Measurements from ENCODE around the gene MAFB.

The MAFB gene

DNA sequence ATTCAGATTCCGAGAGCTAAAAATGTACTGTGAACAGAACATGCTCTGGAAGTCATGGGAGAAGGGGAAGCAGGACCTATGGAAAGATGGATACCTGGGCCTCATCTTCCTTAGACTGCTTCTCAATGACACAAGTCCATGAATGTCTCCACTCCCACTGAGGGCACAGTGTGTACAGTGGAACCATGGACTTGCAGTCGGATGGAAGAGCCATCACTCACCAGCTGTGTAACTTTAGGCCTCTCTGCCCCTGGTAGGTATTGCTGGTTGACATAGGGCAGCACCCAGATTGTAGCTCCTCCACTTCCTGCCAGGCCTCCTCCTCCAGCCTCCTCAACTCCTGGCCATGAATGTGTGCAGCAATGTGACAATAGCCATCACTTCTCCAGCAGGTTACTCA, 52.5 kb downstream of the MAFB start:
- no peaks in the 10 kb centered on the region for H3K36me3 ChIP-seq (ENCODE audit: control insufficient read depth in 2 of 2, insufficient read depth in 1 of 2, low read length in 2 of 2)
- H3K4me3 ChIP-seq (ENCODE audit: low read depth, low read length): no peak overlapping the region
- no peak overlapping the region for H3K27ac ChIP-seq (ENCODE audit: extremely low read depth, low read depth, low read length)
- TF ChIP-seq, protein P1, sequence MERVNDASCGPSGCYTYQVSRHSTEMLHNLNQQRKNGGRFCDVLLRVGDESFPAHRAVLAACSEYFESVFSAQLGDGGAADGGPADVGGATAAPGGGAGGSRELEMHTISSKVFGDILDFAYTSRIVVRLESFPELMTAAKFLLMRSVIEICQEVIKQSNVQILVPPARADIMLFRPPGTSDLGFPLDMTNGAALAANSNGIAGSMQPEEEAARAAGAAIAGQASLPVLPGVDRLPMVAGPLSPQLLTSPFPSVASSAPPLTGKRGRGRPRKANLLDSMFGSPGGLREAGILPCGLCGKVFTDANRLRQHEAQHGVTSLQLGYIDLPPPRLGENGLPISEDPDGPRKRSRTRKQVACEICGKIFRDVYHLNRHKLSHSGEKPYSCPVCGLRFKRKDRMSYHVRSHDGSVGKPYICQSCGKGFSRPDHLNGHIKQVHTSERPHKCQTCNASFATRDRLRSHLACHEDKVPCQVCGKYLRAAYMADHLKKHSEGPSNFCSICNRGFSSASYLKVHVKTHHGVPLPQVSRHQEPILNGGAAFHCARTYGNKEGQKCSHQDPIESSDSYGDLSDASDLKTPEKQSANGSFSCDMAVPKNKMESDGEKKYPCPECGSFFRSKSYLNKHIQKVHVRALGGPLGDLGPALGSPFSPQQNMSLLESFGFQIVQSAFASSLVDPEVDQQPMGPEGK (tag by site-specific recombination; IDR thresholded peaks at IDR 0.05): no peak
- TF ChIP-seq ZNF239 (tag by site-specific recombination; IDR thresholded peaks at IDR 0.05): no peak
- TF ChIP-seq GLI2 (tag by site-specific recombination; IDR thresholded peaks at IDR 0.05; ENCODE audit: borderline replicate concordance, low read depth): no peak
- TF ChIP-seq, protein P2, sequence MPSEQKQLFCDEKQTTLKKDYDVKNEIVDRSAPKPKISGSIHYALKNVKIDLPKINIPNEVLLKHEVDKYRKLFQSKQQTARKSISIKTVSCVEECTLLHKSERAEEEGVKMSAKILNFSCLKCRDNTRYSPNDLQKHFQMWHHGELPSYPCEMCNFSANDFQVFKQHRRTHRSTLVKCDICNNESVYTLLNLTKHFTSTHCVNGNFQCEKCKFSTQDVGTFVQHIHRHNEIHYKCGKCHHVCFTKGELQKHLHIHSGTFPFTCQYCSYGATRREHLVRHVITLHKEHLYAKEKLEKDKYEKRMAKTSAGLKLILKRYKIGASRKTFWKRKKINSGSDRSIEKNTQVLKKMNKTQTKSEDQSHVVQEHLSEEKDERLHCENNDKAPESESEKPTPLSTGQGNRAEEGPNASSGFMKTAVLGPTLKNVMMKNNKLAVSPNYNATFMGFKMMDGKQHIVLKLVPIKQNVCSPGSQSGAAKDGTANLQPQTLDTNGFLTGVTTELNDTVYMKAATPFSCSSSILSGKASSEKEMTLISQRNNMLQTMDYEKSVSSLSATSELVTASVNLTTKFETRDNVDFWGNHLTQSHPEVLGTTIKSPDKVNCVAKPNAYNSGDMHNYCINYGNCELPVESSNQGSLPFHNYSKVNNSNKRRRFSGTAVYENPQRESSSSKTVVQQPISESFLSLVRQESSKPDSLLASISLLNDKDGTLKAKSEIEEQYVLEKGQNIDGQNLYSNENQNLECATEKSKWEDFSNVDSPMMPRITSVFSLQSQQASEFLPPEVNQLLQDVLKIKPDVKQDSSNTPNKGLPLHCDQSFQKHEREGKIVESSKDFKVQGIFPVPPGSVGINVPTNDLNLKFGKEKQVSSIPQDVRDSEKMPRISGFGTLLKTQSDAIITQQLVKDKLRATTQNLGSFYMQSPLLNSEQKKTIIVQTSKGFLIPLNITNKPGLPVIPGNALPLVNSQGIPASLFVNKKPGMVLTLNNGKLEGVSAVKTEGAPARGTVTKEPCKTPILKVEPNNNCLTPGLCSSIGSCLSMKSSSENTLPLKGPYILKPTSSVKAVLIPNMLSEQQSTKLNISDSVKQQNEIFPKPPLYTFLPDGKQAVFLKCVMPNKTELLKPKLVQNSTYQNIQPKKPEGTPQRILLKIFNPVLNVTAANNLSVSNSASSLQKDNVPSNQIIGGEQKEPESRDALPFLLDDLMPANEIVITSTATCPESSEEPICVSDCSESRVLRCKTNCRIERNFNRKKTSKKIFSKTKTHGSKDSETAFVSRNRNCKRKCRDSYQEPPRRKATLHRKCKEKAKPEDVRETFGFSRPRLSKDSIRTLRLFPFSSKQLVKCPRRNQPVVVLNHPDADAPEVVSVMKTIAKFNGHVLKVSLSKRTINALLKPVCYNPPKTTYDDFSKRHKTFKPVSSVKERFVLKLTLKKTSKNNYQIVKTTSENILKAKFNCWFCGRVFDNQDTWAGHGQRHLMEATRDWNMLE (tag by site-specific recombination; conservative IDR thresholded peaks at IDR 0.05; ENCODE audit: low read depth): no peak
- TF ChIP-seq, protein P3, sequence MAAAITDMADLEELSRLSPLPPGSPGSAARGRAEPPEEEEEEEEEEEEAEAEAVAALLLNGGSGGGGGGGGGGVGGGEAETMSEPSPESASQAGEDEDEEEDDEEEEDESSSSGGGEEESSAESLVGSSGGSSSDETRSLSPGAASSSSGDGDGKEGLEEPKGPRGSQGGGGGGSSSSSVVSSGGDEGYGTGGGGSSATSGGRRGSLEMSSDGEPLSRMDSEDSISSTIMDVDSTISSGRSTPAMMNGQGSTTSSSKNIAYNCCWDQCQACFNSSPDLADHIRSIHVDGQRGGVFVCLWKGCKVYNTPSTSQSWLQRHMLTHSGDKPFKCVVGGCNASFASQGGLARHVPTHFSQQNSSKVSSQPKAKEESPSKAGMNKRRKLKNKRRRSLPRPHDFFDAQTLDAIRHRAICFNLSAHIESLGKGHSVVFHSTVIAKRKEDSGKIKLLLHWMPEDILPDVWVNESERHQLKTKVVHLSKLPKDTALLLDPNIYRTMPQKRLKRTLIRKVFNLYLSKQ (tag by site-specific recombination; IDR thresholded peaks at IDR 0.05; ENCODE audit: borderline replicate concordance): no peak
- no peak for TF ChIP-seq ZNF521 (tag by site-specific recombination; IDR thresholded peaks at IDR 0.05)
- no peak for TF ChIP-seq OSR2 (tag by site-specific recombination; IDR thresholded peaks at IDR 0.05)
- no peak for TF ChIP-seq YY2 (tag by site-specific recombination; IDR thresholded peaks at IDR 0.05)
- no peak for TF ChIP-seq HOXC10 (CRISPR knock-in tag; IDR thresholded peaks at IDR 0.05)
- TF ChIP-seq ZNF274 (IDR thresholded peaks at IDR 0.05; ENCODE audit: low read length): no peak
- no peak for TF ChIP-seq ZNF274 (tag by site-specific recombination; IDR thresholded peaks at IDR 0.05; ENCODE audit: borderline replicate concordance)
- TF ChIP-seq SETDB1 (IDR thresholded peaks at IDR 0.05; ENCODE audit: insufficient read length, low read length): no peak
- TF ChIP-seq ZNF10 (tag by site-specific recombination; IDR thresholded peaks at IDR 0.05): no peak
- no peak for TF ChIP-seq ZNF561 (tag by site-specific recombination; IDR thresholded peaks at IDR 0.05; ENCODE audit: borderline replicate concordance)
- TF ChIP-seq, protein P4, sequence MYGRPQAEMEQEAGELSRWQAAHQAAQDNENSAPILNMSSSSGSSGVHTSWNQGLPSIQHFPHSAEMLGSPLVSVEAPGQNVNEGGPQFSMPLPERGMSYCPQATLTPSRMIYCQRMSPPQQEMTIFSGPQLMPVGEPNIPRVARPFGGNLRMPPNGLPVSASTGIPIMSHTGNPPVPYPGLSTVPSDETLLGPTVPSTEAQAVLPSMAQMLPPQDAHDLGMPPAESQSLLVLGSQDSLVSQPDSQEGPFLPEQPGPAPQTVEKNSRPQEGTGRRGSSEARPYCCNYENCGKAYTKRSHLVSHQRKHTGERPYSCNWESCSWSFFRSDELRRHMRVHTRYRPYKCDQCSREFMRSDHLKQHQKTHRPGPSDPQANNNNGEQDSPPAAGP (tag by site-specific recombination; IDR thresholded peaks at IDR 0.05): no peak
- TF ChIP-seq ZNF530 (tag by site-specific recombination; IDR thresholded peaks at IDR 0.05; ENCODE audit: low read depth): no peak
- no peak for TF ChIP-seq ZNF529 (tag by site-specific recombination; IDR thresholded peaks at IDR 0.05; ENCODE audit: insufficient replicate concordance)
- CTCF ChIA-PET: interaction anchor here (1.0 kb wide), 1 partner anchor 66 kb away, joined by 4 read pairs; no protein-coding TSS in a partner anchor
- H3K9me3 ChIP-seq (ENCODE audit: control insufficient read depth, insufficient read depth, low read depth, low read length): no peaks in the 10 kb centered on the region
- POLR2A ChIA-PET: interaction anchor here (2.7 kb wide), 1 partner anchor 53 kb away, joined by 9 read pairs; the partner anchor contains the start of gene MAFB
- no peaks in the 10 kb centered on the region for H3K4me1 ChIP-seq (ENCODE audit: control insufficient read depth, insufficient read depth, low read length)

All from HEK293 (cell line).